Activated naive CD4-positive, alpha-beta T cell treated with anti-CD3 and anti-CD28 coated beads, Interleukin-2, amount 50 U/mL, for 16 hours (primary cell): ENCODE data around the gene ENTREP3.
A peak's percentile ranks its signal among the peaks of the same experiment; 100 is the strongest.
"Not testable (repeated sequence)": the region's sequence is repeated elsewhere in the genome, so short reads cannot be mapped to it uniquely, and the experiment has no call there.

Source experiments
- DNase-seq: peaks from one replicate; pipeline ENCODE4 v3.0.0-alpha.2; 2020

Gene ENTREP3

DNA sequence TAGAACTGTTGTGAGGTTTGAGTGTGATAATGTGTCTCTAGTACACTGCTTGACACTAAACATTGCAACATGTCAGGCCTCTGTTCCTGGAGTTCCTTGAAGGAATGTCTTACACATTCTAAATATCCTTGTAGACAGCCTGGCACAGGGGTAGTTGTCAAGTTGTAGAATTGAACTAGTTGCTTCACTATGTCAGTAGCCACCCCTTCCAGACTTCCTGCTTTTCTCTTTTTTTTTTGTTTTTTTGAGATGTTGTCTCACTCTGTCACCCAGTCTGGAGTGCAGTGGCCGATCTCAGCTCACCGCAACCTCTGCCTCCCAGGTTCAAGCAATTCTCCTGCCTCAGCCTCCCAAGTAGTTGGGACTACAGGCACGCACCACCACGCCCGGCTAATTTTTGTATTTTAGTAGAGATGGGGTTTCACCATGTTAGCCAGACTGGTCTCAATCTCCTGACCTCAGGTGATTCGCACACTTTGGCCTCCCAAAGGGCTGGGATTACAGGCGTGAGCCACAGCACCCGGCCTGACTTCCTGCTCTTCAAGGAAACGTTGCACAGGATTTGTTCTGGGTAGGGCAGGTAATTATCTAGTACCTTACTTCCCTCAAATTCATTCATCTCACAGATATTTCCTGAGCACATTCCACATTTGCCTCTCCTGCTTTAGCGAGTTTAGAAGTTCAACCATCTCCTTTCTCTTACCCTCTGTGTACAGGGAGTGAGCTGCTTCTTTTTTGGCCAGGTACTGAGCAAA lies 34.9 kb downstream of the ENTREP3 start:
- DNase-seq: not testable (repeated sequence)

GRCh38 chr1:155219592-155220031 lies 35.7 kb downstream of the ENTREP3 start:
- DNase-seq: no peak

GRCh38 chr1:155218854-155219591 lies 36.3 kb downstream of the ENTREP3 start:
- no peak for DNase-seq

GRCh38 chr1:155214702-155215101 lies 40.6 kb downstream of the ENTREP3 start:
- not testable (repeated sequence) for DNase-seq

- DNase-seq: not testable (repeated sequence)
These were observed 43.2 kb downstream of the ENTREP3 start for GRCh38 chr1:155212051-155212440.

DNA sequence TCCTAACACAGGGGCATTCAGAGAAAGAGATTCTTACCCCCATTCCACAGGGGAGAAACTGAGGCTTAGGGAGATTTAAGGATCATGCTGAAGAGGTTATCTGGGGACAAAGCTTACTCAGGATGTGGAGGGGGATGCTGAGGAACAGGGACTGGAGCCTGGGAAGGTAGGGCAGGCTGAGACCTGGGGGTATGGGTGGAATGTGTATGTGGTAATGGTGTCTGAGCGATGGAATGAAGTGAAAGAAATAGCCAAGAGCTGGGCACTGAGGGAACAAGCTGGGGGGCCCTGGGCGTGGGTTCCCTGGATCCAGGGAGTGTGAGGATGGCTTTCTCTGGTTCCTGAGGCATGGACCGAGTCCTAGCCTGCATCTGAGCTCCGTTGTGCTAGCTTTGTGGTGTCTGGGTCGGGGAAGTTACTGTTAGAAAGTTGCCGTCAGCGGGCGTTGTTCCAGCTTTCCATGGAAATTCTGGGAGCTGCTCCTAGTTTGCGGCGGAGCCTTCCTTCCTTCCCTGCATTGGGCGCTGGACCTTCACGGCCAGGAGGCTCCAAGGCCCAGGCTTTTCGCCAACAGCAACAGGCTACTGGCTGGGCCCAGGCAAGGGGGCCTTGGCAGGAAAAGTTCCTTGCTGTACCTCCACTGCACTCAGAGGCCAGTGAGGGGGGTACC lies 43.8 kb downstream of the ENTREP3 start:
- not testable (repeated sequence) for DNase-seq

- DNase-seq: no peak
These were observed 44.8 kb downstream of the ENTREP3 start for GRCh38 chr1:155210314-155211104.

DNA sequence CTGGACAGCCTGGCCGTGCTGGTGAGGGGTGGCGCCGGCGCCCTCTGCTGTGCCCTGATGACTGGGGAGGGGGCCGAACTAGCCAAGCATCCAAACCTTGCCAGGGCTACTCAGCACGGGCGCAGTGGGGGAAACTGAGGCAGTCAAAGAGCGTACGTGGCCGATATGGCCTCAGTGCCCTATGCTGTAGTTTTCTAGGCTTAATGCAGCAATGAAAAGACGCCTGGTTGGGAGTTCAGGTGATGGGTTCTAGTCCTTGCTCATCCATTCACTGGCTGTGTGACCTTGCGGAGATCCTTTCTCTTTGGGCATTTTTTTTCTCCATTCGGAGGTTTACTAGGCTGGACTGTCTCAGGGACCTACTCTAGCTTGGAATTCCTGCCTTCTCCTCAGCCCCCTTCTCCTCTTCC lies 46.0 kb downstream of the ENTREP3 start:
- DNase-seq: no peak

GRCh38 chr1:155208541-155209311 lies 46.6 kb downstream of the ENTREP3 start, which contains the start of gene MTX1:
MTX1 (plus strand) TSS chr1:155208695; CDS start chr1:155208805, 110 bp downstream.
- DNase-seq: peak; percentile 88

DNA sequence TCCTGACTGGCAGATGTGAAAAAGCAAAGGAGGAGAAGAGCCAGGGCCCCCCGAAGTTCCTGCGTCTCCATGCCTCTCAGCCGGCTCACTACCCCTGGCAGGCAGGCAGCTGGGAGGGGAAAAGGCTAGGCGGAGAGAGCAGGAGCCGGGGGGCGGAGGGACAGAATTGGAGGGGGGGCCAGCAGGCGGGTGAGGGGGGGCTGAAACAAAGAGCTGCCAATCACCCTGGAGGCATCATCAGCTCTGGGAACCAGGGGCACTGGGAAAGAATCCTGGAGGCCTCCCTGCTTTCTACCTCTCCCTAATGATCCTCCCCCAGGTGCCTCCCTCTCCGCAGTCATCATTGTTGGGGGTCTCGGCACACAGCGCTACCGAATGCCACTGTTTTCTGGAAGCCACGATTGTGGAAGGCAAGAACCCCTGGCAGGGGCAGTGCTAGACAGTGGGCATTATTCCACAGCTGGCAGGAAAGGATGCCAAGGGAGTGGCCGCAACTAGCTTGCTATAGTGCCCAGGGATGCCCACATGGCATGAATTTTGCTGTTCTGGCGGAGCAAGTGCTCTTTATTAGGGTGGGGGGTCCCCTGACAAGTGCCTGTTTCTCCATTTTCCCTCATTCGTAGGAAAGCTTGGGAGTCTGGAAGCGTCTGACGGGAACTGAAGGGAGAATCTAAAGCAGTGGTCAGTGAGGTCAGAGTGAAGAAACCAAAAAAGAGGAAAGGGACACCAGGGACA lies 47.3 kb downstream of the ENTREP3 start, which contains the start of gene THBS3:
Gene THBS3 (minus strand): TSS at position 92 of the 735 bp plus-strand sequence. CDS start 21 bp downstream, at position 71.
- no peak for DNase-seq

GRCh38 chr1:155206891-155207805 lies 48.1 kb downstream of the ENTREP3 start:
- DNase-seq: peak; percentile 91

DNA sequence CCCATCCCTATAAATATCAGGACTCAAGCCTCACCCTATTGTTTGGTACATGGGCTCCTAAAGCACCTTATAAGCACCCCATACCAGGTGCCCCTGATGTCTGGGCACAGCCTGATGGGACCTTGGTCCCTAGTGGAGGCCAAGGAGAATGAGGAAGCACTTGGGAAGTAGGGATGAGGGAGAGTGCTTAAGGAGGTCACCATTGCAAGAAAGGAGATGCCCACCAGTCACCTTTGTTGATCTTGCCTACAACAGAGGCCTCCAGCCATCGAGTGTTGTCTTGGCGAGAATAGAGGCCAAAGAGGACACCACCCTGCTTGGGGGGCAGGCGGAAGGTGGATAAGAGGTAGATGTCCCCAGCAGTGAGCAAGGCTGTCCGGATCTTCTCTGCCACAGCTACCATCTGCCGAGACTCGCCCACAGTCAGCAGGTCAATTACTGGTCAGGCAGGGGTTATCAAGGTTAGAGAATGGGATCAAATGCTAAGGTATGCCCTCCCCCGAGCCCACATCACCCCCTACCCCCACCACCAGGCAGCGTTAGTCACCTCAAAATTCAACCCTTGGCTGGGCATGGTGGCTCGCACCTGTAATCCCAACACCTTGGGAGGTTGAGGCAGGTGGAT lies 49.2 kb downstream of the ENTREP3 start:
- no peak for DNase-seq

DNA sequence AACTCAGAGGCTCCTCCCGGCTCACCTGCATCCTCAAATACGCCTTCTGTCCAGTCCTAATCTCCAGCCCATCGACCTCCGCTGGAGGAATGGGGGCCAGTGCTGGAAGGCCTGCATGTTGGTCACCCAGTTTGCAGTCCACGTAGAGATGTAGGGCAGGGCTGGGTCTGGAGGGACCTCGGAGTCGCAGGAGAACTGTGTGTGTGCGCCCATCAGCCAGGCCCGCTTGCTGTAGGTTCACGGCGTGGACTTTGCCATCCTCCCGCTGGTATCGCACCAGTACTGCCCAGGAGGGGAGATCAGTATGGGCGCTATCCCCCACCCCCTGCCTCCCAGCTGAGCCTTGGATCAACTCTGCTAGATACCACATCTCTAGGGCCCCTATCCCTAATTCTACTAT lies 50.2 kb downstream of the ENTREP3 start:
- DNase-seq: no peak

GRCh38 chr1:155202731-155203515 lies 52.4 kb downstream of the ENTREP3 start:
- no peak for DNase-seq

DNA sequence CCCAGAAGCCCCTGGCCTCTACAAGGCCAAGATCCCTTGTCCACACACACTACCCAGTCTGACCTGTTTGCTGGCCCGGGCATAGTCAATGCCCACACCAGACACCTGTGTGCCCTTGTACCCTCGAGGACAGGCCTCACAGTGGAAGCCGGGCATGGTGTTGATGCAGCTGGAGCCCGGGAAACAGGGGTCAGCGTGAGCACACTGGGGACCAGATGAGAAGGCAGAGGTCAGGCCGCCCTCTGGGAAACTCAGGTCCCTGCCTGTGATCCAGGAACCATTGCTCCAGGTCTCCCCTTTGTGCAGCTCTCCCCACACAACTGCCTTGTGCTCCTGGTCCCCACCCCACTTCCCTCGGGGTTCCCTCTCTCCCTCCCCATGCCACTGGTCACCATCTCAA lies 53.1 kb downstream of the ENTREP3 start:
- DNase-seq: no peak

GRCh38 chr1:155200920-155201319 lies 54.4 kb downstream of the ENTREP3 start:
- DNase-seq: no peak

- no peak for DNase-seq
These were observed 55.5 kb downstream of the ENTREP3 start for GRCh38 chr1:155199792-155200191.

DNA sequence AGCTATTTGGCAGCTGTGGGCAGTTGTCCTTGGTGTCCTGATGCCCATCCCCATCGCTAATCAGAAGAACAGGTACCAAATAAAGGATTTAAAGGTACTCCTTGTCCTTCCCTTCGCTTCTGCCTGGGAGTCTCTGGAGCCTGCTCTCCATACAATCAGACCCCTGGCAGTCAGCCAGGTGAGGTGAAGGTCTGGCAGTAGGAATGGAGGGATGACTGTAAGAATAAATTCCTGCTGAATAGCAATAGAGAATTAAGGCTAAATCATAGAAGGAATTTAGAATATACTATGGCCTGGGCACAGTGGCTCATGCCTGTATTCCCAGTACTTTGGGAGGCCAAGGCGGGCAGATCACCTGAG lies 56.8 kb downstream of the ENTREP3 start:
- no peak for DNase-seq
